ENCODE measurements around the gene EGFL8. TPM values are rescaled to one million over a fixed set of nuclear protein-coding genes. Genes with fewer than 3 reads are reported as not detected.

The EGFL8 gene
- total RNA-seq, 1 donor from 2014 or later = 7.7 TPM

DNA sequence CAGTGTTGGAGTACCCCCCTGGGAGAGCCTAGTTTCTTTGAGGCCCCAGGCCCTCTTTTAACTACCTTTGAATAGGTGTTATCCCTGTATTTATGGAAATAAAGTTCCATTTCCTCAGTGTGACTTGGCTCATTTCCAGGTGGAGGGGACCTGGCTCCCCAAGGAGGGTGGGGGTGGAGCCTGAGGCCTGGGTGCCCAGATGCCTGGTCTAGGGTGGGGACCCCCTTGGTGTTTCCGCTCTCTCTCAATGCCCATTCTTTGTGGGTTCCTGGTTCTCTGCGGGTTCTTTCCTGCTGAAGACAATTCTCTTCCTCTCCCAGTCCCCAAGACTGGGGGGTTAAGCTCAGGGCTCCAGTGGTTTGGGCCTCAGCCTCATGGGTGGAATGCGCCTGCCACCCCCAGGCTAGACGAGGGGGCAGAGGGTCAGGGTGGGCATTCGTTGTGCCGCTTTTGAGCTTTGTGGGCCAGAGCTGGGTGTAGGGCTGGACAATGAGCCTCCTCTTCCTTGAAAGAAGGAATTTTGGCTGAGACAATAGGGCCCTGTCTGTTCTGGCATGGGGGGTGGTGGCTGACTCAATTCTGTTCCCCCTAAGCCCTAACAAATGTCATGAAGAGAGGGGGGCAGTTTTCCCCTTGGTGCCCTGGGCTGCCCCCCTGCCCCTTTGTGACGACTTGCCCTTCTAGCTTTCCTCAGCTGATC lies 686 bp upstream of the EGFL8 start:
- DNase-seq = no peak
- ATAC-seq = peak; percentile 49

DNA sequence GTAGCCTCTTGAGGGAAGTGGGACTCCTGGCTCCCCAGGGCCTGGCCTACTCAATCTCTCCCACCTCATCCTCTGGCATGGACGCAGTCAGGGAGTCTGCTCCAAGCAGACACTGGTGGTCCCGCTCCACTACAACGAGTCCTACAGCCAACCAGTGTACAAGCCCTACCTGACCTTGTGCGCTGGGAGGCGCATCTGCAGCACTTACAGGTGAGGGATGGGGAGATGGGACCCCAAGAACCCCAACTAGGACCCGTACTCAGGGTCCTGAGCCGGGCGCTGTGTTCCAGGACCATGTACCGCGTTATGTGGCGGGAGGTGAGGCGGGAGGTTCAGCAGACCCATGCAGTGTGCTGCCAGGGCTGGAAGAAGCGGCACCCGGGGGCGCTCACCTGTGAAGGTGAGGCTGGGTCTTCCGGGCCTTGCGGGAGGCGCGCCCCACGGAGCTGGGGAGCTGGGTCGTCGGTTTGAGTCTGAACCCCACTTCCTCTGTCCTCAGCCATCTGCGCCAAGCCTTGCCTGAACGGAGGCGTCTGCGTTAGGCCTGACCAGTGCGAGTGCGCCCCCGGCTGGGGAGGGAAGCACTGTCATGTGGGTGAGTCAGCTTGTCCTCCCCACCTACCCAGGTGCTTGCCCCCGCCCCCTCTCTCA lies 2.1 kb downstream of the EGFL8 start:
- no peak for DNase-seq
- ATAC-seq = no peak
- intact Hi-C loops (cut with micrococcal nuclease) = no loop called here

More for the DNA sequence above, 686 bp upstream of the EGFL8 start:
- intact Hi-C loops (cut with micrococcal nuclease) = no loop called here

DNA sequence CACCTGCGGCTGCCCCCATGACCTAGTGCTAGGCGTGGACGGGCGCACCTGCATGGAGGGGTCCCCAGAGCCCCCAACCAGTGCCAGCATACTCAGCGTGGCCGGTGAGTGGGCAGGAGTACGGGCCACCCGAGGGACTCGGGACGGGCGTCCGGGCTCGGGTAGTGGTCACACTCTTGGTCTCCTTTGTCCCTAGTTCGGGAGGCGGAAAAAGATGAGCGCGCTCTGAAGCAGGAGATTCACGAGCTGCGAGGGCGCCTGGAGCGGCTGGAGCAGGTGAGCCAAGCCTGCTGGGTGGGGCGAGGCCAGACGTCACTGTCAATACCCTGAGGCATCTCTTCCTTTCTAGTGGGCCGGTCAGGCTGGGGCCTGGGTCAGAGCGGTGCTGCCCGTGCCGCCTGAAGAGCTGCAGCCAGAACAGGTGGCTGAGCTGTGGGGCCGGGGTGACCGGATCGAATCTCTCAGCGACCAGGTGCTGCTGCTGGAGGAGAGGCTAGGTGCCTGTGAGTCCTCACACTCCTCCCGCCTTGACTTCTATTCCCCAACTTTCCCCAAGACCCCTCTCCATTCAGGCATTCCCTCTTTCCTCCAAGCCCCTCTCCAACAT lies 2.9 kb downstream of the EGFL8 start:
- ATAC-seq (no peak), DNase-seq (no peak)
- intact Hi-C loops (cut with micrococcal nuclease) = no loop called here

DNA sequence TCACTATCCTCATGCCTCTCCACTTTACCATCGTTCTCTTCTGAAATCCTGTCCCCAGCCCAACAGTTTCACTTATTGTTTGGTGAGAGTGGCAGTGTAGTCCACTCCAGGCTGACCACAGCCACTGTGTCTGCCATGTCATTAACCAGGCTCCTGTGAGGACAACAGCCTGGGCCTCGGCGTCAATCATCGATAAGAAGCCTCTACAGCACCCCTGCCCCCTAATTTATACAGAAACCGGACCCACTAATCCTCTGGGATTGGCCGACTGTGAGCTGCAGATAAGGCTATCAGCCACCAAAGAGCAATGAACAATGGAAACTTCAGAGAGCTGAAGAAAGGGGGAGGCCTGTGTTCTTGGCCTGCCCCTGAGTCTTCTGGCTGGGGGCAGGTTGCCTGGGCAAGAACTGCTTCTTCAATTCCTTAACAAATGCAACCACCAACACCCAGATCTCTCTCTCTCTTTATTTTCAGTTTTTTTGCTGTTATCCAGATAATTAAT lies 3.4 kb downstream of the EGFL8 start:
- intact Hi-C loops (cut with micrococcal nuclease) = no loop called here
- DNase-seq = no peak

DNA sequence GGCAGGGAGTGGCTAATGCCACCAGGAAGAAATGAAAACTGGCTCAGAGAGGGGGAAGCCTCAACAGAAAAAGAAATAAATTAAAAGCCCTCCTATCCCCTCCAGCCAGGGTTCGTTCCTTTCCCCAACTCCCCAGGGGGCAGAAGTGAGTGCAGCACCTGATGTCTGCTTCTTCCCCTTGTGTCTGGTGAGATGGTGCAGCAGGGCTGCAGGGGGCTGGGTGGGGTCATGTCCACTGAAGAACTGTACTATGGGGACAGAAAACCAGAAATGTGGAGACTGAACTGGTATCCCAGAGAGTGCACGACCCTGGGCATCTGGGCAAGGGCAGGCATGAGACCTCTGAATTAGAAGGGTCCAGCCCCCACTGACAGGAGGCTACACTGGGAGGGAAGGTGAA lies 4.0 kb downstream of the EGFL8 start:
- intact Hi-C loops (cut with micrococcal nuclease) = no loop called here
- ATAC-seq = no peak
- no peak for DNase-seq

More for the DNA sequence above, 3.4 kb downstream of the EGFL8 start:
- no peak for ATAC-seq

DNA sequence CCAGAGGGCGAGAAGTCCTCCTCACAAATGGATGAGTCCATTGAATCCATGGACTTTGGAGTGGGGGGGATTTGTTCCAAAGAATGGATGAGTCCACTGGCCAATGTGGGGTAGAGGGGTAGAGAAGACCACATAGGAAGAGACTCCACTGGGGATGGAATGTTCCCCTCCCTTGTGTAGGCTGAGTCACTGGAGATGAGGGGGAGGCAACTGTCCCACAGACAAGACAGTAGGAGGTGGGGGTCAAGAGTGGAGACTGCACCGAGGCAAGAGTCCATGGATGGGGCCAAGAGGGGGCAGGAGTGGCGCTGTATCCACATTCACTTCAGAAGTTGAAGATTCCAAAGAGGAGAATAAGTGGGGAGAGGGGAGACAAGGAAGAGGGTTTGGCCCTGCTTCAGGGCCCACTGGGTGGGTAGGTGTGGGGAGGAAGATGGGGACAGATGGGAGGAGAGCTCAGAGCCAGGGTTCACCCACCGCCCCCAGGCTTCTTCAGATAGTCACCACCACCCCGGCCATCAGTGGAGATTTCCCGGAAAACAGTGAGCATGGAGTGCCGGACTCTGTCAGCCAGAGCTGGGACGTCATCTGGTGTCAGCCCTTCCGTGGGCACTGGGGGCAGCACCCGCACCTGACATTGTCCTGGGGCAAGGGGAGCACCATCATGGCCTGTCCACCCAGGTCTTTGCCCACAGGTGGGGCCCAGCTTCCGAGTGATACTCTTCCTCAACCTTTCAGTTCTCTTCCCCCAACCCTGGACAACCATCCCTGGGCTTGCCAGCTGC lies 4.6 kb downstream of the EGFL8 start:
- ATAC-seq = no peak
- intact Hi-C loops (cut with micrococcal nuclease) = no loop called here
- no peak for DNase-seq

DNA sequence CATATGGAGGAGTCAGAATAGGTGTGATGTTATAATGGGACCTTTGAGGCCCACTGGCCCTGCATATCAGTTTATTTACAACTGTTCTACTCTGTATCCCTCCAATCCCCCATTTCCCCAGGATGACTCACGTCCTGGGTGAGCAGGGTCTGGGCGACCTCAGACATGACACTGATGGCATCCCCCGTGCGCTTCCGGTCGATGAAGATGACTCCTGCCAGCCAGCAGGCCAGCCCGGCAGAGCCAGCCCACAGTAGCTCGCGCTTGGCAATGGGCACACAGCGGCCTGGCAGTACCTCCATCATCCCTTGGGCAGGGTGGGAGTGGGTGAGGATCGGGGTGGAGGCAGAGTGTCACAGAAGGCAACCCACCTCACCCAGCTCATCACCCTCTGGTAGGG lies 5.9 kb downstream of the EGFL8 start:
- DNase-seq (no peak), ATAC-seq (no peak)
- intact Hi-C loops (cut with micrococcal nuclease) = loop anchor here (10.0 kb wide), 1 partner anchor 45 kb away; the partner anchor contains the start of gene ATF6B

DNA sequence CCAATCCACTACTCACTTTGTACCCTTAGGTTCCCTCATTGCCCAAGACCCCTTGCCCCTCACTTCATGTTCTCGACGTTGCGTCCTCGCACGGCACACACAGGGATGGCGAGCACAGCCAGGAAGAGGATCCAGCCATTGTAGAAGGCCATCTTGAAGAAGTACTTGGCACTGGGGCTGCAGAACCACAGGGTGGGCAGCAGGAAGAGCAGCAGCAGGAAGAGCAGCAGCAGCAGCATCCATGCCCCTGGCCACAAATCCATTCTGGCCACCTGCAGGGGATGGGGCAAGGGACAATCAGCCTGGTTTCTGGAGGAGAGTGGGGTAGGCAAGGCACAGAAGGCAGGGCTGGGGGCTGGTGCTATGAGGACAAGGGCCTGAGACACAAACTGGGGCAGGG lies 6.8 kb downstream of the EGFL8 start:
- no peak for DNase-seq
- ATAC-seq = no peak
- intact Hi-C loops (cut with micrococcal nuclease) = loop anchor here (10.0 kb wide), 1 partner anchor 46 kb away; the partner anchor contains the start of gene ATF6B

DNA sequence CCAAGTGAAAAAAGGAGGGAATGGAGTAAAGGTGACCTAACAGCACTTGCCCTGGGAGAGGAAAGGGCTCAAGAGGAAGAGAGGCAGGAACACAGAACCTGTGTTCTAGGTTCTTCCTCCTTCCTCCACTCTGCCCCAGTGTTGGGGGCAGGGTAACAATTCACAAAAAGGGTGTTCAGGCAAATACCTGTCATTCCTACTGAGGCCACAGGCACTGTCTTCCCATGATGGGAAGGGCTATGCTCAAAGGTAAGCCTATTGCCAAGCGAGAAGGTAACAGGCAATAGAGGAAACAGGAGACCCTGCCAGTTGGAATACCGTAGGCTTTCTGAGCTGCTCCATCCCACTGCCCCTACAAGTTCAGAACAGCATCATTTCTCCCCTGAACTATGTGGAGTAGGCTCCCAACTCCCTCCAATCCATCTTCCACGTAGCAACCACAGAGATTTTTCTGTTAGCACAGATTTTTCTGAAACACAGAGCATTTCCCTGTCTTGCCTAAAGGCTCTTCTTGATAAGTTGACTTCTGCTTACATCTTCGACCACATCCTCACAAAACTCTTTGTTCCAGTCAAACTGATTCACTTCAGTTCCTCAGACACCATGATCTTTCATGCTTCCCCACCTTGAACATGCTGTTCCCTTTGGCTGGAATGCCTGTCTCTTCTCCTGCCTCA lies 8.8 kb downstream of the EGFL8 start:
- ATAC-seq = no peak
- no peak for DNase-seq
- intact Hi-C loops (cut with micrococcal nuclease) = loop anchor here (10.0 kb wide), 1 partner anchor 48 kb away; the partner anchor contains the start of gene ATF6B

DNA sequence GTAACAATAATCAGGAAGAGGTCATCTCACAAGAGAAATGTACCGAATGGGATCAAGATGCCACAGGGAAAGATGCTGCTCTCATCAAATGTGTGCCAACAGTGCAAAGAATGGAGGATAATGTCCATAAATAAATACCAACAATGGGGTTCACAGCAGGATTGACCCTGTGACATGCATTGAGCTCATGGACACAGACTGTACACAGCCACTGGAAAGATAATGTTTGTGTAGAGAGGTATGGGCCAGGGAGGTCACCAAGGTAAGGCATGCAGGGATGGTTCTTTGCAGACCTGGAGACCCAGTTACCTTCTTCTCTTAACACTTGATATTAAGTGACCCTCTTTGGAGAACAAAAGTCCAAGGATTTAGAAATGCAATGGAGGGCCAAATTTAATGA lies 10.0 kb downstream of the EGFL8 start:
- intact Hi-C loops (cut with micrococcal nuclease) = loop anchor here (10.0 kb wide), 1 partner anchor 50 kb away; the partner anchor contains the start of gene ATF6B
- DNase-seq (no peak), ATAC-seq (no peak)

DNA sequence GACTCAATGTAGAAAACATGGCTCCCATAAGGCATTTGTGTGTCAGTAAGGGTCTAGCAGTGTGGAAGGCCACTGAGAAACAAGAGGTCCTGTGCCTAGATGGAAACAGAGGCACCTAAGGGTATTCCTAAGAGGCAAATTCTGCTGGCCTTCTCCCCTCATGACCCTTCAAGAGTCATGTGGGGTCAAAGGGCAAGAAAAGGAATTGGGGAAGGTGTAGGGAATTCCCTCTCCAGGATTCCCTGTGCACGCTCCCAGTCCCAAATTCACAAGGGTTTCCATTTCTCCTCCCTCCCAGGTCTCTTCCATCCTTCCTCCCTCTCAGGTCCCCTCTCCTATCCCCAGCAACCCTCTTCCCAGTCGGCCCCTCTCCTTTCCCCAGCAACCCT lies 10.9 kb downstream of the EGFL8 start:
- no peak for DNase-seq
- intact Hi-C loops (cut with micrococcal nuclease) = loop anchor here (10.0 kb wide), 1 partner anchor 51 kb away; the partner anchor contains the start of gene ATF6B
- ATAC-seq = no peak

DNA sequence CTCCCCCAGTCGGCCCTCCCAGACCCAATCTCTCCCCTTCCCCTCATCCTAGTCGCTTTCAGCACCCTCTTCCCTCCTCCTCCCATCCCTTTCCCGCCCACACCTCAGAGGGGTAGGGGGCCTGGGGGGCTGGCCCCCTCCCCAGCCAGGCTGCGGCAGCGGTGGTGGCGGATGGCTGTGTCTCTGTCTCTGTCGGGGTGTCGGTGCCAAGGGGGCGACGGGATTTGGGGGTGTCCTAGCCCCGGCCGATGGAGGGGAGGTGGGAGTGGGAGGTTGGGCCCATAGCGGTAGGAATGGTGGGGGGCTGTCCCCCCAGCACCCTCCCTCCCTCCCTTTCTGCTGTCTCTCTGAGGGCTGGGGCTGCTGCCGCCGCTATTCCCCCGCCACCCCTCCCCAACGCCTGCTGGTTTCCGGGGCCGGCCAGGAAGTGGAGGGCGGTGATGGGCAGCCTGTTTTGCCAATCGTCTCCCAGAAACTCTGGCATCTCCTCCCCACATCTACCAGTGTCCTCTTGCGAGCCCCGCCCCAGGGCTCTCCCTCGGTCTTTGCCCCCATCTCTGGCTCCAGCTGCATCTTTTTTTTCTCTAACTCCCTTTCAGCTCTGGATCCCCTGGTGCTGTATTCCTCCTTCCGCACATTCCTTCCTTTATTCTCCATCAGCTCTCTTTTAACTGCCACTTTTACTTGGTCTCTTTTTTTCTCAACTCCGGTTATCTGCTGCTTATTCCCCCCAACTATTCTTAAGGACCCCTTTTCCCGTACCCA lies 11.5 kb downstream of the EGFL8 start, which contains the start of gene AGPAT1:
TSS of gene AGPAT1 (minus strand) at position 374 of the 765 bp plus-strand sequence. CDS start 4,588 bp downstream, outside the sequence.
- DNase-seq (peak; percentile 98), ATAC-seq (peak; percentile 68)
- intact Hi-C loops (cut with micrococcal nuclease) = loop anchor here (10.0 kb wide), 1 partner anchor 51 kb away; the partner anchor contains the start of gene ATF6B

DNA sequence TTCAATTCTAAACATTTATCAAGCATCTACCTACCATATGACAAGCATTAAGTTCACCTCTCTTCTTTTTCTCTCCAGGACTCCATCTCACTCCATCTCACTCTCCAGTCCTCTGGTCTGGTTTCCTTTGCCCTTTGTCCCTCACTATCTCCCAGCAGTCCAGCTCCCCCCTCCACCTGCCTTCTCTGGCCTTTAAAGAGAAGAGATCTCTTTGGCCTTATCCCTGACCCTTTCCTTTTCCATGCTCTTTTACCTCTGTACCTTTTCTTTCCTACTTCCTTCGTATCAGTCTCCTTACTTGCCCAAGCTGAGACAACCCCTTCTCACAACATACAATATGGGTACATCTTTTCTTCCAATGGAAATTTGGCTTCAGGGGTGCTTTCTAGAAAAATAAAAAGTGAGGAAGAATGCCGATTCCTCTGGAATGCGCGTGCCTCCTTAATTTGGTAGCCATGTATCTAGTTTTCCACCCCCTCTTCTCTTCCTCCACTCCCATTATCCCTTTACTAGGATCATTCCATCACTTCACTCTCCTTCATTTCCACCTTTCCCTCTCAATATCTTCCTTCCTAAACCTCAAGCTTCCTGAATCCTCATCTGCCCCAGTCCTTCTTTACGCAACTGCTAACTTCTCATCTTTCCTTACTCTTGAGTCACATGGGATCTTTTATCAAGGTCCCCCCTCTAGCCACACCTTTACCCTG lies 12.2 kb downstream of the EGFL8 start:
- DNase-seq (no peak), ATAC-seq (no peak)
- intact Hi-C loops (cut with micrococcal nuclease) = loop anchor here (10.0 kb wide), 1 partner anchor 52 kb away; the partner anchor contains the start of gene ATF6B

DNA sequence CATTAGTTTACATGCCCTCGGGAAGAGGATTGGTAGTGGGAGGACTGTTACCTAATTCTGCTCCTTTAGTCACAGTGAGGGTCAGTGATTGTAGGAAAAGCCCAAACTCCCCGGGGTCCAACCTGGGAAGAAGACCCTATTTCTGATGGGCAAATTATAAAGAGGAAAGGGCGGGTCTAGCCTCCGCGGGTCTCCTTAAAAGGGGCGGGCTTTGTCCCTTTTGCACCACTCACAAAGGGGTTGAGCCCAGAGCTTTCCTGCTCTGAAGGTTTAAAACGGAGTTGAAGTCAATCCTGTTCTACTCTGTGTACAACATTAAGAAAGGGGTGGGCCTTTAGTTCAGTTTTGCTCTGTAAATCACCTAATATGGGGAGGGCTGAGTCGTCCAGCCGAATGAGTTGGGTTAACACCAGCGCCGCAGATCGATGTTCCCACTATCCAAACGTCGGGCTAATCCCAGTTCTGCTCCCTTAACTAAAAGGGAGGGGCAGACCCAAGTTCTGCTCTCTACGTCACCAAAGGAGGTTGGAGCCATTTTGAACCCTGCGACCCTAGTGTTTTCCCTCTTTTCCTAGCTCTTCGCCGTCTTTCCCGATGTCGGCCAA lies 12.9 kb downstream of the EGFL8 start:
- ATAC-seq (peak; percentile 19), DNase-seq (no peak)
- intact Hi-C loops (cut with micrococcal nuclease) = loop anchor here (10.0 kb wide), 1 partner anchor 52 kb away; the partner anchor contains the start of gene ATF6B

DNA sequence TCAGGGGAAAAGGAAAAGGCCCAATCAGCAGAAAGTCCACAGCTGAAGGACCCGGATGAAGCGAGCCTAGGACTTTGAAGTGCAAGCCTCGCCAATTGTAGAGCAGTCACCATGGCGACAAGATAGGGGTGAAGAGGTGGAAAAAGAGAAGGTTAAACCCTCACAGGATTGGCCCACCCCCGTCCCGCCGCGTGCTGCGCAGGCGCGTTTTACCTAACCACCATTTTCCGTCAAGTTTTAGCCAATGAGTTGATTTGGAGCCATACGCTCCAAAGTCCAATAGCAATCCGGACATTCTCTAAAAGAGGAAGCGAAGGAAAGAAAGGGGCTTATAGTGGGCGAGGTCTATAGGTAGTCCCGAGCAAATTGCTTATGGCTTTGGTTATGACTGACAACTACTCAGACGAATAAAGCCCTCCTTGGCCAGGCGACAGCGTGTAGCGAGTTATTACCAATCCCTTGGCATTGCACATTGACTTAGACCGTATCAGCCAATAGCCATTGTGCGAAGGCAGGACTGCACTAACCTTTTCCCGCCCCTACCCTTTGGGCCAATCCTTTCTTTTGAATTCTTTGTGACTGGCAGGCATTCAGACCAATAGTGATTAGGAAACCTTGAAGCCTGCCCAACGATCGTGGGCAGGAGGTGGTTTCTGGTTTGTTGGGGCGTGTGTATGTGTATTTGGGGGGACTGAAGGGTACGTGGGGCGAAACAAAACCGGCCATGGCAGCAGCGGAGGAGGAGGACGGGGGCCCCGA lies 13.6 kb downstream of the EGFL8 start, which contains the start of gene RNF5:
TSS of gene RNF5 (plus strand) at position 618 of the 759 bp plus-strand sequence. CDS start at position 725, 107 bp downstream.
- ATAC-seq (peak; percentile 84), DNase-seq (peak; percentile 94)
- intact Hi-C loops (cut with micrococcal nuclease) = loop anchor here (10.0 kb wide), 1 partner anchor 53 kb away; the partner anchor contains the start of gene ATF6B

Data from left ventricle myocardium superior (tissue), 1 donor.